Peyer's patch (tissue), 4 donors: ENCODE data around the gene SLC15A1. TPM values are rescaled to one million over a fixed set of nuclear protein-coding genes. Genes with fewer than 3 reads are reported as not detected.

ENCODE experiments used
- DNase-seq, 3 donors: peaks; one replicate each; pipeline ENCODE4 v3.0.0-alpha.2; 2017 to 2019
- H3K27ac ChIP-seq, 4 donors: fragments of 200-600 bp; sonication (generic); one replicate each; pipeline ENCODE4 v1.5.1; 2016 to 2019
- H3K27me3 ChIP-seq, 2 donors: fragments of 200-600 bp; sonication (generic); one replicate each; pipeline ENCODE4 v1.5.1; 2019
- H3K36me3 ChIP-seq, 3 donors: fragments of 200-600 bp; sonication (generic); one replicate each; pipeline ENCODE4 v1.5.1; 2016 to 2019
- H3K4me1 ChIP-seq, 4 donors: fragments of 200-600 bp; sonication (generic); one replicate each; pipeline ENCODE4 v1.5.1; 2016 to 2019
- H3K4me3 ChIP-seq, 4 donors: fragments of 200-600 bp; sonication (generic); 1 replicate in 3 of 4; 2 replicates in 1 of 4; pipeline ENCODE4 v1.5.1; 2016 to 2019; ENCODE audit warnings: mild to moderate bottlenecking in 1 of 4
- H3K9me3 ChIP-seq, 4 donors: fragments of 200-600 bp; sonication (generic); one replicate each; pipeline ENCODE4 v1.5.1; 2016 to 2019; ENCODE audit warnings: mild to moderate bottlenecking in 1 of 4
- POLR2A ChIP-seq, 2 donors: fragments of 450-650 bp; IDR thresholded peaks; one replicate each; pipeline ENCODE4 v1.5.1; 2017; ENCODE audit warnings: antibody characterized with exemption in 2 of 2, mild to moderate bottlenecking in 2 of 2, moderate library complexity in 2 of 2
- total RNA-seq, 4 donors: library from RNA; depleted of rRNA; stranded (reverse); fragments of >200 nt; gene quantifications; one replicate each; pipeline ENCODE4 v1.1.0, GENCODE V29; 2016
- TF ChIP-seq, protein P1 (sequence below), 6 experiments: fragments of 450-650 bp in 4 of 6; fragments of 200-600 bp in 2 of 6; sonication (generic) in 1 of 6; IDR thresholded peaks; one replicate each; pipeline ENCODE4 v1.5.1; 2017 to 2019; ENCODE audit warnings: antibody characterized with exemption in 6 of 6, mild to moderate bottlenecking in 3 of 6, moderate library complexity in 1 of 6

The SLC15A1 gene
- total RNA-seq, 4 donors from 2014 or later: 4.1 to 732 (median 555) TPM

DNA sequence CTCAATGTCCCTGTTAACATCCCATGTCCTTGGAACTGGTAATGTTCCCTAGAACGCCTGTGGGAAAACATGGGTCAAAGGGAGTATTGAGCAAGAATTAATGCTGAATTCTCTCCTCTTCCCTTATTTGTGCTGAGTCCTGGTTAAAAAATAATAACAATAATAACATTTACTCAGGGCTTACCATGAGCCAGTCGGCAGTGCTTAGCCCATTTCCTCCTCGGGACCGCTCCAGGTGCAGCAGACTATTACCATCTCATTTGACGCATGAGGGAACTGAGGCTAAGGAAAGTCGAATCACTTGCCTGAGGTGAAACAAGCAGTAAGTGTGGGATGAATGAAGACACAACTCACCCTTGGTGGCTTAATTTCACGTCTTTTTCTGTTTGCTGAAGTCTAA, 33.6 kb upstream of the SLC15A1 start:
- DNase-seq: peak in 1 of 3 donors; percentile 8
- Histone ChIP-seq H3K27ac (peak overlapping the region in 1 of 4 donors; percentile 83), H3K36me3 (no peaks in the 10 kb centered on the region), H3K9me3 (no peaks in the 10 kb centered on the region), H3K4me1 (peaks cover 0 to 17% (median 2%) of the 10 kb centered on the region in 4 donors), H3K27me3 (no peaks in the 10 kb centered on the region), H3K4me3 (no peak overlapping the region)
- TF ChIP-seq POLR2A (IDR thresholded peaks at IDR 0.05): no peak
- TF ChIP-seq, protein P1, sequence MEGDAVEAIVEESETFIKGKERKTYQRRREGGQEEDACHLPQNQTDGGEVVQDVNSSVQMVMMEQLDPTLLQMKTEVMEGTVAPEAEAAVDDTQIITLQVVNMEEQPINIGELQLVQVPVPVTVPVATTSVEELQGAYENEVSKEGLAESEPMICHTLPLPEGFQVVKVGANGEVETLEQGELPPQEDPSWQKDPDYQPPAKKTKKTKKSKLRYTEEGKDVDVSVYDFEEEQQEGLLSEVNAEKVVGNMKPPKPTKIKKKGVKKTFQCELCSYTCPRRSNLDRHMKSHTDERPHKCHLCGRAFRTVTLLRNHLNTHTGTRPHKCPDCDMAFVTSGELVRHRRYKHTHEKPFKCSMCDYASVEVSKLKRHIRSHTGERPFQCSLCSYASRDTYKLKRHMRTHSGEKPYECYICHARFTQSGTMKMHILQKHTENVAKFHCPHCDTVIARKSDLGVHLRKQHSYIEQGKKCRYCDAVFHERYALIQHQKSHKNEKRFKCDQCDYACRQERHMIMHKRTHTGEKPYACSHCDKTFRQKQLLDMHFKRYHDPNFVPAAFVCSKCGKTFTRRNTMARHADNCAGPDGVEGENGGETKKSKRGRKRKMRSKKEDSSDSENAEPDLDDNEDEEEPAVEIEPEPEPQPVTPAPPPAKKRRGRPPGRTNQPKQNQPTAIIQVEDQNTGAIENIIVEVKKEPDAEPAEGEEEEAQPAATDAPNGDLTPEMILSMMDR (IDR thresholded peaks at IDR 0.05): no peak

- Histone ChIP-seq H3K4me3 (no peak overlapping the region), H3K27ac (peak overlapping the region in 2 of 4 donors; percentile 72 to 83), H3K9me3 (no peaks in the 10 kb centered on the region), H3K36me3 (no peaks in the 10 kb centered on the region), H3K27me3 (no peaks in the 10 kb centered on the region), H3K4me1 (peaks cover 0 to 17% (median 2%) of the 10 kb centered on the region in 4 donors)
- DNase-seq: peak in 1 of 3 donors; percentile 38
- no peak for TF ChIP-seq POLR2A (IDR thresholded peaks at IDR 0.05)
- TF ChIP-seq, protein P1 (IDR thresholded peaks at IDR 0.05): no peak
Observed at GRCh38 chr13:98785405-98785804, 32.9 kb upstream of the SLC15A1 start.

DNA sequence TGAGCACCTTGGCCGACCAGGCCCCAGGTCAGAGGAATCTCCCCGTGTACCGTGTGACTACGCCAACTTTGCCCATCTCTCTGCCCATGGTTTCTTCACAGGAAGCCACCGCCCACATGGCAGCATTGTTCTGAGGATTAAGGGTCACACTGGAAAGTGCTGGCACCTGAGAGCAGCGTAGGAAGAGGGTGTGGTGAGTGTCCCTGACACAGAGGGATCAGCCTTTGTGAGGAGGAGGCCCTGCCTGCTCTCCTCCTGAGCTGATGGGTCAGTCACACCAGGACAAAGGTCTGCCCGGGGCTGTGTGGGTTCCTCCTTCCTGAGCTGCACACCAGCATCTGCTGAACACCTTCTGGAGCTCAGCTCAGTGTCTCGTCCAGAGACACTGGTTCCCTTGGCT, 32.2 kb upstream of the SLC15A1 start:
- no peak for TF ChIP-seq POLR2A (IDR thresholded peaks at IDR 0.05)
- TF ChIP-seq, protein P1 (IDR thresholded peaks at IDR 0.05): no peak
- DNase-seq: peak in 2 of 3 donors; percentile 82 to 88

DNA sequence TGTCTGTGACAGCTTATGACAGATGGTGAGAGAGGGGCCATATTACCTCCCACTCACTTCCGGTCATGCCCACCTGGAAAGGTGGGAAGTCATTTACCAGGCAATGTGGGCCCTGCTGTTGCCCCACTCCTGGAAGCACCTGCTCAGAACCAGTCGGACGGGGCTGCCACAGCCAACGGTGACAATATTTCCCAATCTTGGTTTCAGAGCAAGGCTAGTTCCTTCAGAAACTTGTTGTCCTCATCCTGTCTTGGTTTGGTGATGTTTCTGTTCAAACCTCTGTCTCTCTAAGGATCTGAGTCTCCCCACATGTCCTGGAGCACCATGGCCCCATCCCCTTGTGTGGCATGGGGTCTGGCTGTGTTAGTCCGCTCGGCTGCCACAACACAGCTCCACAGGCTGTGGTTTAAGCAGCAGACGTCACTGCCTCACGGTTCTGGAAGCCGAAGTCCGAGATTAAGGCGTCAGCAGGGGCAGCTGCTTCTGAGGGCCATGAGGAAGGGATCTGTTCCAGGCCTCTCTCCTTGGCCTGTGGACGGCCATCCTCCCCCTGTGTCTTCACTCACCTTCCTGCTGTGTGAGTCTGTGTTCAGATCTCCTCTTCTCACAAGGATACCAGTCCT, 31.5 kb upstream of the SLC15A1 start:
- H3K36me3 ChIP-seq: no peaks in the 10 kb centered on the region
- H3K9me3 ChIP-seq: no peaks in the 10 kb centered on the region
- H3K4me1 ChIP-seq: peaks cover 0 to 17% (median 2%) of the 10 kb centered on the region in 4 donors
- H3K27ac ChIP-seq: peak overlapping the region in 2 of 4 donors; percentile 72 to 83
- H3K4me3 ChIP-seq: no peak overlapping the region
- TF ChIP-seq, protein P1 (IDR thresholded peaks at IDR 0.05): no peak
- no peak for TF ChIP-seq POLR2A (IDR thresholded peaks at IDR 0.05)
- no peaks in the 10 kb centered on the region for H3K27me3 ChIP-seq
- peak in 1 of 3 donors; percentile 25 for DNase-seq

More for the DNA sequence above, 32.2 kb upstream of the SLC15A1 start:
- Histone ChIP-seq H3K36me3 (no peaks in the 10 kb centered on the region), H3K27me3 (no peaks in the 10 kb centered on the region), H3K4me1 (peaks cover 0 to 17% (median 2%) of the 10 kb centered on the region in 4 donors), H3K4me3 (no peak overlapping the region), H3K9me3 (no peaks in the 10 kb centered on the region), H3K27ac (peak overlapping the region in 2 of 4 donors; percentile 72 to 83)

GRCh38 chr13:98782654-98783053, 30.2 kb upstream of the SLC15A1 start:
- peak in 1 of 3 donors; percentile 21 for DNase-seq

More at GRCh38 chr13:98782654-98783053, 30.2 kb upstream of the SLC15A1 start:
- Histone ChIP-seq H3K4me3 (no peak overlapping the region), H3K27me3 (no peaks in the 10 kb centered on the region), H3K27ac (no peak overlapping the region), H3K36me3 (no peaks in the 10 kb centered on the region), H3K4me1 (peaks cover 0 to 17% (median 2%) of the 10 kb centered on the region in 4 donors), H3K9me3 (no peaks in the 10 kb centered on the region)
- TF ChIP-seq, protein P1 (IDR thresholded peaks at IDR 0.05): no peak
- TF ChIP-seq POLR2A (IDR thresholded peaks at IDR 0.05): no peak
